Measurements from ENCODE around the gene SAXO1. TPM values are rescaled to one million over a fixed set of nuclear protein-coding genes. Genes with fewer than 3 reads are reported as not detected.

Gene SAXO1
- total RNA-seq, 1 donor from 2014 or later = under 0.01 TPM

DNA sequence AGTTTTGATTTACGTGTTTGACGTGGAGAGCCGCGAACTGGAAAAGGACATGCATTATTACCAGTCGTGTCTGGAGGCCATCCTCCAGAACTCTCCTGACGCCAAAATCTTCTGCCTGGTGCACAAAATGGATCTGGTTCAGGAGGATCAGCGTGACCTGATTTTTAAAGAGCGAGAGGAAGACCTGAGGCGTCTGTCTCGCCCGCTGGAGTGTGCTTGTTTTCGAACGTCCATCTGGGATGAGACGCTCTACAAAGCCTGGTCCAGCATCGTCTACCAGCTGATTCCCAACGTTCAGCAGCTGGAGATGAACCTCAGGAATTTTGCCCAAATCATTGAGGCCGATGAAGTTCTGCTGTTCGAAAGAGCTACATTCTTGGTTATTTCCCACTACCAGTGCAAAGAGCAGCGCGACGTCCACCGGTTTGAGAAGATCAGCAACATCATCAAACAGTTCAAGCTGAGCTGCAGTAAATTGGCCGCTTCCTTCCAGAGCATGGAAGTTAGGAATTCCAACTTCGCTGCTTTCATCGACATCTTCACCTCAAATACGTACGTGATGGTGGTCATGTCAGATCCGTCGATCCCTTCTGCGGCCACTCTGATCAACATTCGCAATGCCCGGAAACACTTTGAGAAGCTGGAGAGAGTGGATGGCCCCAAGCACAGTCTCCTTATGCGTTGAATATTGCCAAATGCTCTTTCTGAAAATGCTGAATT, 17.1 kb upstream of the SAXO1 start:
- Histone ChIP-seq H3K27me3 (ENCODE audit: control insufficient read depth, insufficient read depth, low read length) (no peaks in the 10 kb centered on the region), H3K36me3 (ENCODE audit: control insufficient read depth, insufficient read depth, low read length) (no peaks in the 10 kb centered on the region), H3K4me3 (ENCODE audit: low read depth, low read length) (peak overlapping the region; percentile 78)
- DNase-seq (ENCODE audit: low read depth) = no peak
- TF ChIP-seq, protein P1, sequence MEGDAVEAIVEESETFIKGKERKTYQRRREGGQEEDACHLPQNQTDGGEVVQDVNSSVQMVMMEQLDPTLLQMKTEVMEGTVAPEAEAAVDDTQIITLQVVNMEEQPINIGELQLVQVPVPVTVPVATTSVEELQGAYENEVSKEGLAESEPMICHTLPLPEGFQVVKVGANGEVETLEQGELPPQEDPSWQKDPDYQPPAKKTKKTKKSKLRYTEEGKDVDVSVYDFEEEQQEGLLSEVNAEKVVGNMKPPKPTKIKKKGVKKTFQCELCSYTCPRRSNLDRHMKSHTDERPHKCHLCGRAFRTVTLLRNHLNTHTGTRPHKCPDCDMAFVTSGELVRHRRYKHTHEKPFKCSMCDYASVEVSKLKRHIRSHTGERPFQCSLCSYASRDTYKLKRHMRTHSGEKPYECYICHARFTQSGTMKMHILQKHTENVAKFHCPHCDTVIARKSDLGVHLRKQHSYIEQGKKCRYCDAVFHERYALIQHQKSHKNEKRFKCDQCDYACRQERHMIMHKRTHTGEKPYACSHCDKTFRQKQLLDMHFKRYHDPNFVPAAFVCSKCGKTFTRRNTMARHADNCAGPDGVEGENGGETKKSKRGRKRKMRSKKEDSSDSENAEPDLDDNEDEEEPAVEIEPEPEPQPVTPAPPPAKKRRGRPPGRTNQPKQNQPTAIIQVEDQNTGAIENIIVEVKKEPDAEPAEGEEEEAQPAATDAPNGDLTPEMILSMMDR (IDR thresholded peaks at IDR 0.05; ENCODE audit: insufficient read depth, low read length, poor library complexity, severe bottlenecking) = no peak

DNA sequence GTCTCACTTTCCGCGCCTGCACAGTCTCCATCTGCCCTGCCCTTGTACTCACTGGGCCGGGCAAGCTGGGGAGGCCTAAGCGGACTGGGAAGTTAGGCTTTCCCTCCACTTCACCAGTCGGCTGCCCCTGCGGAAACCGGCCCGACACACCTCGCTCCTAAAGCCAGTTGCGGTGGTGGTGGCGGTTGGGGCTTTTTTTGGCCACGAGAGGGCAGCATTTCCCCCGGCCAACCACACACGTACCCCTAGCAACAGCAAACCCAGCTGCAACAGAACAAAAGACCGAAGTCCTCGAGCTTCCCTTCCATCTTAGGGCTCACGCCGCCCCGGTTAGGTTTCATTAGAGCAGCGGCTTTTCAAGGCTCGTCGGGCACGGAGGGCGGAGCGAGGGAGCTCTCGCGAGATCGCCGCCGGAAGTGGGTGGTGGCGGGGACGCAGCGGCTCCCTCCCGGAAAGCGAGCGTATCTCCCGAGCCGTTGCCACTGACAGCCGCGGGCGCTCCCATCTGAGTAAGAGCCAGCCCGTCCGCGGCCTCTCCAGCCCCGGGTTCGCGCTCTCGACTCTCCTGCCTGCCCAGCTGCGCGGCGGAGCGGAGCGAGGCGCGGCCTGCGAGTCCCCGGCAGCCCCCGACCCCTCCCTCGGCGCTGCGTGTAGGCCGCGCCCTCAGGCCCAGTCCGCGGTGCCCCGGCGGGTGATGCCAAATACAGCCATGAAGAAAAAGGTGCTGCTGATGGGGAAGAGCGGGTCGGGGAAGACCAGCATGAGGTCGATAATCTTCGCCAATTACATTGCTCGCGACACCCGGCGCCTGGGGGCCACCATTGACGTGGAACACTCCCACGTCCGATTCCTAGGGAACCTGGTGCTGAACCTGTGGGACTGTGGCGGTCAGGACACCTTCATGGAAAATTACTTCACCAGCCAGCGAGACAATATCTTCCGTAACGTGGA, 16.2 kb upstream of the SAXO1 start, which contains the start of gene RRAGA:
RRAGA (plus strand) TSS at position 462 of the 951 bp plus-strand sequence; CDS start at position 695, 233 bp downstream.
- Histone ChIP-seq H3K4me3 (ENCODE audit: low read depth, low read length) (peak within 1 kb of the TSS; percentile 78), H3K27me3 (ENCODE audit: control insufficient read depth, insufficient read depth, low read length) (no peaks in the 10 kb centered on the region), H3K36me3 (ENCODE audit: control insufficient read depth, insufficient read depth, low read length) (no peaks in the 10 kb centered on the region)
- DNase-seq (ENCODE audit: low read depth) = peak; percentile 87
- TF ChIP-seq, protein P1 (IDR thresholded peaks at IDR 0.05; ENCODE audit: insufficient read depth, low read length, poor library complexity, severe bottlenecking) = peak; percentile 83

DNA sequence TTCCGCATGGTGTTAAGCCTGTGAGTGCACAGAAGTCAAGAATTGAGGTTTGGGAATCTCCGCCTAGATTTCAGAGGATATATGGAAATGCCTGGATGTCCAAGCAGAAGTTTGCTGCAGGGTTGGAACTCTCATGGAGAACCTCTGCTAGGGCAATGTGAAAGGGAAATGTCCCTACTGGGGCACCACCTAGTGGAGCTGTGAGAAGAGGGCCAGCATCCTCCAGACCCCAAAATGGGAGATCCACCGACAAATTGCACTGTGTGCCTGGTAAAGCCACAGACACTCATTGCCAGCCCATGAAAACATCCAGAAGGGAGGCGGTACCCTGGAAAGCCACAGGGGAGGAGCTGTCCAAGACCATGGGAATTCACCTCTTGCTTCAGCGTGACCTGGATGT, 3.6 kb upstream of the SAXO1 start:
- no peak for DNase-seq (ENCODE audit: low read depth)
- no peaks in the 10 kb centered on the region for H3K36me3 ChIP-seq (ENCODE audit: control insufficient read depth, insufficient read depth, low read length)
- TF ChIP-seq, protein P1 (IDR thresholded peaks at IDR 0.05; ENCODE audit: insufficient read depth, low read length, poor library complexity, severe bottlenecking) = no peak
- H3K27me3 ChIP-seq (ENCODE audit: control insufficient read depth, insufficient read depth, low read length) = no peaks in the 10 kb centered on the region
- H3K4me3 ChIP-seq (ENCODE audit: low read depth, low read length) = no peak overlapping the region

DNA sequence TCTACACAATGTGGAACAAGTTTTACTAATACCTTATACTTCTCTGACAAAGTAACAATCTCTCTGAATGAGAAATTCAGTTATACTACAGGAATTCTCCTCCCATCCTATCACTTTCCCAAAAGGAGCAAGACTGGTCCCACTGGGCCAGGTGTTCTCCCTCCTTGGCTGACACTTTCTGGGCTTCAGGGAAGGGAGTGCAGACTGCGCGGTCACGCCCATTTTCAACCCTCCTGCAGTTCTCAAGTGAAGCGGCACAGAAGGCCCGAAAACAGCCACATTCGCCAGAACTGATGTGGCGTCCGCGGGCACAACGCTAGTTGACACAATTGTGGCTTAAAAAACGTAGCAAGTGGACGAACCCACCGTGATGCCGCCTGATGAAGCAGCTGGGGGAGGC, 603 bp downstream of the SAXO1 start:
- DNase-seq (ENCODE audit: low read depth) = no peak
- Histone ChIP-seq H3K36me3 (ENCODE audit: control insufficient read depth, insufficient read depth, low read length) (no peaks in the 10 kb centered on the region), H3K4me3 (ENCODE audit: low read depth, low read length) (no peak overlapping the region), H3K27me3 (ENCODE audit: control insufficient read depth, insufficient read depth, low read length) (no peaks in the 10 kb centered on the region)
- TF ChIP-seq, protein P1 (IDR thresholded peaks at IDR 0.05; ENCODE audit: insufficient read depth, low read length, poor library complexity, severe bottlenecking) = no peak

DNA sequence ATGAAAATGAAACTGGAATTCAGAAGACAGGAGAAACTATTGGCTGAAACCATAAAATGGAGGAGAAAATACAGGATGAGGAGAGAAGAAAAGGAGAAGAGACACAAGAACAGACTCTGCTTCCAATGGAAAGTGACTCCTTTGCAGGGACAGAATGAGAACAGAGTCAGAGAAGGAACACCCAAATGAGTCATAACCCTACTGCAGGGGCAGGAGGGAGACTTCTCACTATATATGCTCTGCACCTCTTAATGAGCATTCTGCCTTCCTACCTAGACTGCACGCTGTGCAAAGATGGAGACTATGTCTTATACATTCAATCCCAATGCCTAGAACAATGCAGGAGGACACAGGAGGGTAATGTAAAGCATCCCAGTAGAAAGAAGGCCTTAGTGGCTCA, 2.1 kb downstream of the SAXO1 start:
- no peaks in the 10 kb centered on the region for H3K36me3 ChIP-seq (ENCODE audit: control insufficient read depth, insufficient read depth, low read length)
- H3K4me3 ChIP-seq (ENCODE audit: low read depth, low read length) = no peak overlapping the region
- TF ChIP-seq, protein P1 (IDR thresholded peaks at IDR 0.05; ENCODE audit: insufficient read depth, low read length, poor library complexity, severe bottlenecking) = no peak
- no peak for DNase-seq (ENCODE audit: low read depth)
- H3K27me3 ChIP-seq (ENCODE audit: control insufficient read depth, insufficient read depth, low read length) = no peaks in the 10 kb centered on the region

Data from kidney epithelial cell (primary cell).